Keratinocyte (primary cell): ENCODE measurements around the gene TRABD2B. TPM values are rescaled to one million over a fixed set of nuclear protein-coding genes. Genes with fewer than 3 reads are reported as not detected.

Source experiments
- DNase-seq: peaks from one replicate; pipeline ENCODE4 v3.0.0-alpha.2; 2011; ENCODE audit warnings: low read depth, missing footprints, low spot score
- FAIRE-seq: peaks from 2 replicates; lab custom pipeline; 2011; peaks lifted over from hg19 to GRCh38; lab: Jason Lieb, UNC
- H2AFZ ChIP-seq: 2 replicates; pipeline ENCODE4 v1.6.0; 2012; ENCODE audit warnings: low read length, control low read depth, inconsistent platforms; ENCODE audit not compliant: control insufficient read depth
- H3K27ac ChIP-seq: 2 replicates; pipeline ENCODE4 v1.5.1; 2011; ENCODE audit warnings: low read length; ENCODE audit not compliant: control insufficient read depth, insufficient read depth
- H3K27me3 ChIP-seq: 3 replicates; pipeline ENCODE4 v1.6.0; 2011; ENCODE audit warnings: low read length; ENCODE audit not compliant: control insufficient read depth, insufficient read depth; ENCODE audit errors: extremely low read depth
- H3K36me3 ChIP-seq, 2 experiments: 2 replicates in 1 of 2; 3 replicates in 1 of 2; pipeline ENCODE4 v1.5.1; 2011; ENCODE audit warnings: low read length in 2 of 2, mild to moderate bottlenecking in 1 of 2; ENCODE audit not compliant: control insufficient read depth in 2 of 2, insufficient read depth in 2 of 2; ENCODE audit errors: extremely low read depth in 1 of 2
- H3K4me1 ChIP-seq: 3 replicates; pipeline ENCODE4 v1.5.1; 2011; ENCODE audit warnings: low read length; ENCODE audit not compliant: control insufficient read depth, insufficient read depth; ENCODE audit errors: extremely low read depth
- H3K4me2 ChIP-seq: 3 replicates; pipeline ENCODE4 v1.6.0; 2011; ENCODE audit warnings: low read depth, low read length; ENCODE audit not compliant: control insufficient read depth, insufficient read depth; ENCODE audit errors: extremely low read depth
- H3K4me3 ChIP-seq, 3 experiments: fragments of 200-600 bp in 1 of 3; sonication (generic) in 1 of 3; 2 replicates in 2 of 3; 3 replicates in 1 of 3; pipeline ENCODE4 v1.5.1; 2011 to 2016; ENCODE audit warnings: low read length in 3 of 3, mild to moderate bottlenecking in 3 of 3, control low read depth in 2 of 3, inconsistent platforms in 1 of 3, low read depth in 1 of 3, mixed read lengths in 1 of 3, mixed run types in 1 of 3, moderate library complexity in 1 of 3; ENCODE audit not compliant: control insufficient read depth in 2 of 3, insufficient read depth in 2 of 3; ENCODE audit errors: extremely low read depth in 1 of 3
- H3K79me2 ChIP-seq: 2 replicates; pipeline ENCODE4 v1.6.0; 2012; ENCODE audit warnings: low read length; ENCODE audit not compliant: control insufficient read depth, insufficient read depth
- H3K9ac ChIP-seq: 3 replicates; pipeline ENCODE4 v1.6.0; 2011; ENCODE audit warnings: low read length; ENCODE audit not compliant: control insufficient read depth, insufficient read depth; ENCODE audit errors: extremely low read depth
- H3K9me1 ChIP-seq: 3 replicates; pipeline ENCODE4 v1.6.0; 2011; ENCODE audit warnings: low read length; ENCODE audit not compliant: control insufficient read depth, insufficient read depth; ENCODE audit errors: extremely low read depth
- H3K9me3 ChIP-seq: 2 replicates; pipeline ENCODE4 v1.5.1; 2012; ENCODE audit warnings: low read depth, low read length; ENCODE audit not compliant: control insufficient read depth
- H4K20me1 ChIP-seq: 3 replicates; pipeline ENCODE4 v1.6.0; 2011; ENCODE audit warnings: low read length; ENCODE audit not compliant: control insufficient read depth, insufficient read depth; ENCODE audit errors: extremely low read depth
- CTCF ChIP-seq, 3 experiments: IDR thresholded peaks in 1 of 3; conservative IDR thresholded peaks in 1 of 3; optimal IDR thresholded peaks in 1 of 3; 2 replicates in 2 of 3; 3 replicates in 1 of 3; pipeline versions ENCODE3 to v1.5.1; 2011; ENCODE audit warnings: low read length in 3 of 3, mild to moderate bottlenecking in 3 of 3, moderate library complexity in 2 of 3, control low read depth in 1 of 3, inconsistent platforms in 1 of 3; ENCODE audit not compliant: insufficient read depth in 2 of 3; ENCODE audit errors: extremely low read depth in 1 of 3
- EZH2 ChIP-seq: IDR thresholded peaks from one replicate; pipeline ENCODE4 v1.6.1; 2012; ENCODE audit warnings: inconsistent platforms, mild to moderate bottlenecking, low read length, moderate library complexity
- dilution Hi-C: fragments of 300-500 bp; cut with MboI; formaldehyde crosslinking; loops from one replicate; pipeline ENCODE4 v1.7.0; 2020; ENCODE audit warnings: low sequenced_read_pairs; ENCODE audit not compliant: extremely low pct_ligation_motif_present
- polyA plus RNA-seq, 5 experiments: library from polyadenylated mRNA; depleted of rRNA in 3 of 5; stranded (reverse) in 3 of 5; stranded (forward) in 1 of 5; unstranded in 1 of 5; fragments of >200 nt; gene quantifications; 1 replicate in 1 of 5; 2 replicates in 3 of 5; 3 replicates in 1 of 5; pipeline versions ENCODE4 v1.2.1 to v1.2.3, GENCODE V29; 2011 to 2012; ENCODE audit warnings: missing spikeins in 2 of 5, low read depth in 1 of 5, low replicate concordance in 1 of 5

TRABD2B gene
- polyA plus RNA-seq, 1 donor (not counting 4 experiments of a cell fraction or from before 2014, with no cell fraction given), result 0.13 TPM

- peaks cover 4% of the 10 kb centered on the region for H3K27me3 ChIP-seq
- no peak overlapping the region for H3K27ac ChIP-seq
- H2AFZ ChIP-seq, result no peak overlapping the region
- no peaks in the 10 kb centered on the region for H3K9me3 ChIP-seq
- H4K20me1 ChIP-seq, result no peaks in the 10 kb centered on the region
- no peaks in the 10 kb centered on the region for H3K79me2 ChIP-seq
- peaks cover 2% of the 10 kb centered on the region for H3K9me1 ChIP-seq
- TF ChIP-seq CTCF (optimal IDR thresholded peaks at IDR 0.05 in 1 of 3, IDR thresholded peaks at IDR 0.05 in 1 of 3, conservative IDR thresholded peaks at IDR 0.05 in 1 of 3; ENCODE audit: extremely low read depth in 1 of 3, insufficient read depth in 2 of 3, low read length in 3 of 3), result no peak
- TF ChIP-seq EZH2, result no peak
- no peak overlapping the region for H3K9ac ChIP-seq
- FAIRE-seq (no peak), DNase-seq (no peak)
- no peak overlapping the region for H3K4me3 ChIP-seq
- peaks cover 15% of the 10 kb centered on the region for H3K4me1 ChIP-seq
- H3K36me3 ChIP-seq, result no peaks in the 10 kb centered on the region
- no peak overlapping the region for H3K4me2 ChIP-seq
- dilution Hi-C loops, result no loop called here
Observed at GRCh38 chr1:47759251-47759935, 237.8 kb downstream of the TRABD2B start.

- dilution Hi-C loops, result no loop called here
- Histone ChIP-seq H4K20me1 (no peaks in the 10 kb centered on the region), H3K9me3 (no peaks in the 10 kb centered on the region), H3K36me3 (no peaks in the 10 kb centered on the region), H3K9me1 (peaks cover under 1% of the 10 kb centered on the region), H2AFZ (no peak overlapping the region), H3K27me3 (peaks cover 4% of the 10 kb centered on the region), H3K4me1 (peaks cover 7% of the 10 kb centered on the region), H3K79me2 (no peaks in the 10 kb centered on the region), H3K9ac (no peak overlapping the region), H3K4me3 (no peak overlapping the region), H3K4me2 (no peak overlapping the region), H3K27ac (no peak overlapping the region)
- TF ChIP-seq CTCF (optimal IDR thresholded peaks at IDR 0.05 in 1 of 3, IDR thresholded peaks at IDR 0.05 in 1 of 3, conservative IDR thresholded peaks at IDR 0.05 in 1 of 3; ENCODE audit: extremely low read depth in 1 of 3, insufficient read depth in 2 of 3, low read length in 3 of 3), result no peak
- FAIRE-seq, result no peak
- no peak for DNase-seq
Observed at GRCh38 chr1:47758341-47759250, 238.6 kb downstream of the TRABD2B start.
